ENCODE data around the gene PRKCE. TPM values are rescaled to one million over a fixed set of nuclear protein-coding genes. Genes with fewer than 3 reads are reported as not detected.

PRKCE gene
- total and polyA plus RNA-seq, 2 donors (not counting 3 experiments of a cell fraction or from before 2014, with no cell fraction given), result 27.9 to 33.9 TPM

GRCh38 chr2:45928946-45929345 is 277.5 kb downstream of the PRKCE start:
- ChIA-PET POLR2A (no interaction called here), CTCF (interaction anchor here (1.1 to 1.6 kb wide), 3 partner anchors 150 to 279 kb away, joined by 3 read pairs; no protein-coding TSS in a partner anchor)
- dilution Hi-C loops (cut with MboI; ENCODE audit: extremely low pct_ligation_motif_present, low sequenced_read_pairs), result no loop called here
- no peaks in the 10 kb centered on the region for H3K79me2 ChIP-seq (ENCODE audit: control insufficient read depth, insufficient read depth, low read length)
- no peaks in the 10 kb centered on the region for H3K9me1 ChIP-seq (replicated peaks; ENCODE audit: control insufficient read depth, extremely low read depth, insufficient read depth, low read length)
- H3K9me3 ChIP-seq (replicated peaks; ENCODE audit: control insufficient read depth, insufficient read depth, low read length), result no peaks in the 10 kb centered on the region
- no peak for FAIRE-seq
- peaks cover 3% of the 10 kb centered on the region for H3K4me1 ChIP-seq (ENCODE audit: control insufficient read depth, extremely low read depth, insufficient read depth, low read length)
- no peaks in the 10 kb centered on the region for H3K27me3 ChIP-seq (ENCODE audit: control insufficient read depth in 2 of 2, insufficient read depth in 2 of 2, low read length in 2 of 2)
- no peak overlapping the region for H3K4me3 ChIP-seq (replicated peaks in 1 of 3; ENCODE audit: insufficient read depth in 1 of 3, low read depth in 1 of 3, low read length in 3 of 3)
- intact Hi-C loops (cut with micrococcal nuclease), result no loop called here
- no peaks in the 10 kb centered on the region for H4K20me1 ChIP-seq (replicated peaks; ENCODE audit: control insufficient read depth, extremely low read depth, insufficient read depth, low read length)
- no peak overlapping the region for H3K27ac ChIP-seq (ENCODE audit: insufficient read depth, low read depth, low read length)
- no peak for DNase-seq (ENCODE audit: low read depth, low spot score)
- TF ChIP-seq, protein P1, sequence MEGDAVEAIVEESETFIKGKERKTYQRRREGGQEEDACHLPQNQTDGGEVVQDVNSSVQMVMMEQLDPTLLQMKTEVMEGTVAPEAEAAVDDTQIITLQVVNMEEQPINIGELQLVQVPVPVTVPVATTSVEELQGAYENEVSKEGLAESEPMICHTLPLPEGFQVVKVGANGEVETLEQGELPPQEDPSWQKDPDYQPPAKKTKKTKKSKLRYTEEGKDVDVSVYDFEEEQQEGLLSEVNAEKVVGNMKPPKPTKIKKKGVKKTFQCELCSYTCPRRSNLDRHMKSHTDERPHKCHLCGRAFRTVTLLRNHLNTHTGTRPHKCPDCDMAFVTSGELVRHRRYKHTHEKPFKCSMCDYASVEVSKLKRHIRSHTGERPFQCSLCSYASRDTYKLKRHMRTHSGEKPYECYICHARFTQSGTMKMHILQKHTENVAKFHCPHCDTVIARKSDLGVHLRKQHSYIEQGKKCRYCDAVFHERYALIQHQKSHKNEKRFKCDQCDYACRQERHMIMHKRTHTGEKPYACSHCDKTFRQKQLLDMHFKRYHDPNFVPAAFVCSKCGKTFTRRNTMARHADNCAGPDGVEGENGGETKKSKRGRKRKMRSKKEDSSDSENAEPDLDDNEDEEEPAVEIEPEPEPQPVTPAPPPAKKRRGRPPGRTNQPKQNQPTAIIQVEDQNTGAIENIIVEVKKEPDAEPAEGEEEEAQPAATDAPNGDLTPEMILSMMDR (IDR thresholded peaks at IDR 0.05; ENCODE audit: extremely low read depth in 1 of 2, insufficient read depth in 1 of 2, low read depth in 1 of 2, low read length in 2 of 2), result no peak
- TF ChIP-seq EZH2 (IDR thresholded peaks at IDR 0.05; ENCODE audit: borderline replicate concordance, low read depth, low read length, severe bottlenecking) (no peak), MYC (IDR thresholded peaks at IDR 0.05; ENCODE audit: low read depth, low read length) (no peak), GATA2 (IDR thresholded peaks at IDR 0.05; ENCODE audit: insufficient read depth, insufficient read length, low read depth, low read length) (no peak), FOS (IDR thresholded peaks at IDR 0.05; ENCODE audit: borderline replicate concordance, insufficient read depth, low read length) (no peak), POLR2AphosphoS5 (IDR thresholded peaks at IDR 0.05; ENCODE audit: insufficient read depth, low read depth, low read length) (no peak), JUN (IDR thresholded peaks at IDR 0.05; ENCODE audit: borderline replicate concordance, insufficient read depth, insufficient read length, low read depth) (no peak), MAX (IDR thresholded peaks at IDR 0.05; ENCODE audit: insufficient read depth, insufficient read length) (no peak), POLR2A (IDR thresholded peaks at IDR 0.05; ENCODE audit: low read depth, low read length) (no peak)
- no peak overlapping the region for H2AFZ ChIP-seq (ENCODE audit: low read depth, low read length)
- no peak overlapping the region for H3K4me2 ChIP-seq (ENCODE audit: insufficient read depth, low read length)
- H3K36me3 ChIP-seq (ENCODE audit: control insufficient read depth in 2 of 2, extremely low read depth in 1 of 2, insufficient read depth in 2 of 2, low read length in 2 of 2), result no peaks in the 10 kb centered on the region
- BruUV-seq (replicated peaks), result no TSS peak
- no peak overlapping the region for H3K9ac ChIP-seq (replicated peaks; ENCODE audit: extremely low read depth, insufficient read depth, low read length)
